Measurements from ENCODE around the gene OR2H1.

The OR2H1 gene

GRCh38 chr6:29486577-29486976 is 29.6 kb downstream of the OR2H1 start:
- DNase-seq: no peak

GRCh38 chr6:29487131-29487530 is 30.2 kb downstream of the OR2H1 start:
- DNase-seq: no peak

GRCh38 chr6:29487660-29488059 is 30.7 kb downstream of the OR2H1 start, which contains the start of gene MAS1L:
Gene MAS1L (minus strand): TSS chr6:29487956. CDS start chr6:29487902, 54 bp downstream.
- no peak for DNase-seq

- DNase-seq: no peak
Observed at GRCh38 chr6:29488874-29489273, 31.9 kb downstream of the OR2H1 start.

- no peak for DNase-seq
Observed at GRCh38 chr6:29489286-29489685, 32.3 kb downstream of the OR2H1 start.

GRCh38 chr6:29490055-29490454 is 33.1 kb downstream of the OR2H1 start:
- no peak for DNase-seq

GRCh38 chr6:29490552-29490951 is 33.6 kb downstream of the OR2H1 start:
- DNase-seq: no peak

GRCh38 chr6:29491574-29491973 is 34.6 kb downstream of the OR2H1 start:
- DNase-seq: no peak

GRCh38 chr6:29493261-29493660 is 36.3 kb downstream of the OR2H1 start:
- no peak for DNase-seq

GRCh38 chr6:29494131-29494530 is 37.2 kb downstream of the OR2H1 start:
- DNase-seq: no peak

- DNase-seq: no peak
Observed at GRCh38 chr6:29495571-29495970, 38.6 kb downstream of the OR2H1 start.

GRCh38 chr6:29496961-29497360 is 40.0 kb downstream of the OR2H1 start:
- no peak for DNase-seq

- no peak for DNase-seq
Observed at GRCh38 chr6:29499704-29500103, 42.7 kb downstream of the OR2H1 start.

- no peak for DNase-seq
Observed at GRCh38 chr6:29500594-29500993, 43.6 kb downstream of the OR2H1 start.

GRCh38 chr6:29501106-29501505 is 44.2 kb downstream of the OR2H1 start:
- DNase-seq: no peak

GRCh38 chr6:29502181-29502580 is 45.2 kb downstream of the OR2H1 start:
- DNase-seq: no peak

- no peak for DNase-seq
Observed at GRCh38 chr6:29502597-29502996, 45.6 kb downstream of the OR2H1 start.

- no peak for DNase-seq
Observed at GRCh38 chr6:29504961-29505360, 48.0 kb downstream of the OR2H1 start.

- DNase-seq: no peak
Observed at GRCh38 chr6:29505808-29506207, 48.9 kb downstream of the OR2H1 start.

GRCh38 chr6:29506446-29507067 is 49.6 kb downstream of the OR2H1 start:
- DNase-seq: no peak

- no peak for DNase-seq
Observed at GRCh38 chr6:29507319-29507718, 50.4 kb downstream of the OR2H1 start.

GRCh38 chr6:29509239-29509638 is 52.3 kb downstream of the OR2H1 start:
- DNase-seq: no peak

- DNase-seq: no peak
Observed at GRCh38 chr6:29509711-29510110, 52.8 kb downstream of the OR2H1 start.

GRCh38 chr6:29510202-29510601 is 53.2 kb downstream of the OR2H1 start:
- DNase-seq: no peak

- no peak for DNase-seq
Observed at GRCh38 chr6:29510746-29511300, 53.9 kb downstream of the OR2H1 start.

All from activated naive CD4-positive, alpha-beta T cell treated with anti-CD3 and anti-CD28 coated beads, Interleukin-2, amount 50 U/mL, for 16 hours (primary cell).